Stimulated activated CD4-positive, alpha-beta T cell treated with anti-CD3 and anti-CD28 coated beads, TNF-alpha, amount 100 ng/mL, for 24 hours (primary cell): ENCODE results near the gene CEP162.
"Not testable (repeated sequence)": the region's sequence is repeated elsewhere in the genome, so short reads cannot be mapped to it uniquely, and the experiment has no call there.

Experiments
- DNase-seq, 3 experiments: peaks; one replicate each; pipeline ENCODE4 v3.0.0-alpha.2; 2020; ENCODE audit warnings: low read depth in 3 of 3

The CEP162 gene

GRCh38 chr6:84086545-84087429, 140.7 kb downstream of the CEP162 start:
- DNase-seq, result no peak

- no peak for DNase-seq
These were observed 141.4 kb downstream of the CEP162 start for GRCh38 chr6:84086056-84086455.

GRCh38 chr6:84084705-84085104, 142.7 kb downstream of the CEP162 start:
- not testable (repeated sequence) for DNase-seq

GRCh38 chr6:84082689-84083265, 144.7 kb downstream of the CEP162 start:
- DNase-seq, result no peak

- no peak for DNase-seq
These were observed 146.2 kb downstream of the CEP162 start for GRCh38 chr6:84081222-84081621.

- no peak for DNase-seq
These were observed 149.1 kb downstream of the CEP162 start for GRCh38 chr6:84078335-84078734.

- no peak for DNase-seq
These were observed 149.8 kb downstream of the CEP162 start for GRCh38 chr6:84077645-84078044.

- no peak for DNase-seq
These were observed 152.3 kb downstream of the CEP162 start for GRCh38 chr6:84074988-84075781.
